Amniotic epithelial cell (primary cell): Measurements from ENCODE around the gene OTULINL.

Experiments used
- DNase-seq: peaks from one replicate; pipeline ENCODE4 v3.0.0-alpha.2; 2010; ENCODE audit warnings: low read depth

The OTULINL gene

GRCh38 chr5:14581106-14581890, at the start of gene OTULINL:
Gene OTULINL, plus strand, starts transcription at chr5:14581792. Its CDS starts 103 bp downstream, at chr5:14581895.
- DNase-seq = peak; percentile 73

- DNase-seq = no peak
Observed at GRCh38 chr5:14532180-14532579, 49.4 kb upstream of the OTULINL start.

- no peak for DNase-seq
Observed at GRCh38 chr5:14534773-14535172, 46.8 kb upstream of the OTULINL start.

GRCh38 chr5:14545308-14545707, 36.3 kb upstream of the OTULINL start:
- peak; percentile 48 for DNase-seq

- DNase-seq = no peak
Observed at GRCh38 chr5:14545862-14546261, 35.7 kb upstream of the OTULINL start.

GRCh38 chr5:14547666-14548065, 33.9 kb upstream of the OTULINL start:
- no peak for DNase-seq

- DNase-seq = no peak
Observed at GRCh38 chr5:14551211-14551610, 30.4 kb upstream of the OTULINL start.

- DNase-seq = peak; percentile 57
Observed at GRCh38 chr5:14552017-14552416, 29.6 kb upstream of the OTULINL start.

- peak; percentile 40 for DNase-seq
Observed at GRCh38 chr5:14554288-14554687, 27.3 kb upstream of the OTULINL start.

- DNase-seq = no peak
Observed at GRCh38 chr5:14556015-14556414, 25.6 kb upstream of the OTULINL start.

GRCh38 chr5:14557203-14557770, 24.3 kb upstream of the OTULINL start:
- no peak for DNase-seq

- peak; percentile 99 for DNase-seq
Observed at GRCh38 chr5:14557791-14558415, 23.7 kb upstream of the OTULINL start.

GRCh38 chr5:14560091-14560595, 21.4 kb upstream of the OTULINL start:
- no peak for DNase-seq

- DNase-seq = no peak
Observed at GRCh38 chr5:14561741-14562140, 19.9 kb upstream of the OTULINL start.

GRCh38 chr5:14568333-14568732, 13.3 kb upstream of the OTULINL start:
- DNase-seq = no peak

- no peak for DNase-seq
Observed at GRCh38 chr5:14569948-14570691, 11.5 kb upstream of the OTULINL start.

- DNase-seq = no peak
Observed at GRCh38 chr5:14571901-14572300, 9.7 kb upstream of the OTULINL start.

GRCh38 chr5:14572385-14572784, 9.2 kb upstream of the OTULINL start:
- DNase-seq = no peak

- no peak for DNase-seq
Observed at GRCh38 chr5:14572836-14573235, 8.8 kb upstream of the OTULINL start.

GRCh38 chr5:14574096-14574495, 7.5 kb upstream of the OTULINL start:
- no peak for DNase-seq

- peak; percentile 67 for DNase-seq
Observed at GRCh38 chr5:14574891-14575508, 6.6 kb upstream of the OTULINL start.

GRCh38 chr5:14576206-14576605, 5.4 kb upstream of the OTULINL start:
- DNase-seq = no peak
